IgD-negative memory B cell (primary cell): ENCODE data around the gene TBCE. TPM values are rescaled to one million over a fixed set of nuclear protein-coding genes. Genes with fewer than 3 reads are reported as not detected.
A peak's percentile ranks its signal among the peaks of the same experiment; 100 is the strongest.
"Not testable (repeated sequence)": the region's sequence is repeated elsewhere in the genome, so short reads cannot be mapped to it uniquely, and the experiment has no call there.

ENCODE experiments used
- H3K27ac Mint-ChIP-seq, 3 donors: one replicate each; pipeline ENCODE4 v1.8.0; 2020 to 2022; ENCODE audit warnings: mild to moderate bottlenecking in 3 of 3, mixed read lengths in 3 of 3, moderate library complexity in 1 of 3
- H3K27me3 Mint-ChIP-seq: one replicate; pipeline ENCODE4 v1.8.0; 2021; ENCODE audit warnings: mixed read lengths
- H3K36me3 Mint-ChIP-seq: one replicate; pipeline ENCODE4 v1.8.0; 2020; ENCODE audit warnings: mild to moderate bottlenecking, mixed read lengths
- H3K4me1 Mint-ChIP-seq, 3 donors: one replicate each; pipeline ENCODE4 v1.8.0; 2020 to 2022; ENCODE audit warnings: mixed read lengths in 3 of 3, mild to moderate bottlenecking in 1 of 3
- H3K4me3 Mint-ChIP-seq, 4 donors: one replicate each; pipeline ENCODE4 v1.8.0; 2020 to 2022; ENCODE audit warnings: mild to moderate bottlenecking in 4 of 4, mixed read lengths in 4 of 4, moderate library complexity in 3 of 4
- H3K9me3 Mint-ChIP-seq, 3 donors: one replicate each; pipeline ENCODE4 v1.8.0; 2020 to 2021; ENCODE audit warnings: mixed read lengths in 3 of 3, mild to moderate bottlenecking in 1 of 3
- polyA plus RNA-seq: library from polyadenylated mRNA; unstranded; fragments of 300-500 nt; fragmentation: Illumina TruSeq; gene quantifications from one replicate; pipeline ENCODE4 v1.2.3, GENCODE V29; 2021

Gene TBCE
- polyA plus RNA-seq, 1 donor from 2014 or later: 14.7 TPM

- H3K4me3 Mint-ChIP-seq: peak overlapping the region in 1 of 4 donors; percentile 49
- no peak overlapping the region for H3K27ac Mint-ChIP-seq
- H3K4me1 Mint-ChIP-seq: peaks cover 0 to 1% (median 0%) of the 10 kb centered on the region in 3 donors
- H3K36me3 Mint-ChIP-seq: peaks cover 4% of the 10 kb centered on the region
- H3K27me3 Mint-ChIP-seq: no peaks in the 10 kb centered on the region
- no peaks in the 10 kb centered on the region for H3K9me3 Mint-ChIP-seq
These were observed 66.8 kb downstream of the TBCE start for GRCh38 chr1:235434001-235434400.

GRCh38 chr1:235441159-235441685 is 74.0 kb downstream of the TBCE start:
- H3K9me3 Mint-ChIP-seq: no peaks in the 10 kb centered on the region
- H3K4me3 Mint-ChIP-seq: no peak overlapping the region
- no peaks in the 10 kb centered on the region for H3K4me1 Mint-ChIP-seq
- peak overlapping the region in 1 of 3 donors; percentile 55 for H3K27ac Mint-ChIP-seq
- H3K36me3 Mint-ChIP-seq: peaks cover 6% of the 10 kb centered on the region
- no peaks in the 10 kb centered on the region for H3K27me3 Mint-ChIP-seq

- H3K4me3 Mint-ChIP-seq: no peak overlapping the region
These were observed 75.7 kb downstream of the TBCE start for GRCh38 chr1:235442788-235443429.

GRCh38 chr1:235448616-235449015 is 81.4 kb downstream of the TBCE start:
- no peaks in the 10 kb centered on the region for H3K4me1 Mint-ChIP-seq
- H3K4me3 Mint-ChIP-seq: no peak overlapping the region
- H3K9me3 Mint-ChIP-seq: no peaks in the 10 kb centered on the region
- no peak overlapping the region for H3K27ac Mint-ChIP-seq
- H3K36me3 Mint-ChIP-seq: peaks cover 4% of the 10 kb centered on the region
- H3K27me3 Mint-ChIP-seq: no peaks in the 10 kb centered on the region

More at GRCh38 chr1:235442788-235443429, 75.7 kb downstream of the TBCE start:
- Mint-ChIP-seq H3K27me3 (no peaks in the 10 kb centered on the region), H3K4me1 (no peaks in the 10 kb centered on the region), H3K36me3 (peaks cover 6% of the 10 kb centered on the region), H3K9me3 (no peaks in the 10 kb centered on the region), H3K27ac (peak overlapping the region in 1 of 3 donors; percentile 47)

- Mint-ChIP-seq H3K4me1 (no peaks in the 10 kb centered on the region), H3K36me3 (peaks cover 4% of the 10 kb centered on the region), H3K4me3 (no peak overlapping the region), H3K27me3 (no peaks in the 10 kb centered on the region), H3K27ac (no peak overlapping the region), H3K9me3 (no peaks in the 10 kb centered on the region)
These were observed 83.2 kb downstream of the TBCE start for GRCh38 chr1:235450433-235450832.

GRCh38 chr1:235450886-235451483 is 83.8 kb downstream of the TBCE start:
- Mint-ChIP-seq H3K4me3 (no peak overlapping the region), H3K4me1 (no peaks in the 10 kb centered on the region), H3K27ac (peak overlapping the region in 1 of 3 donors; percentile 88), H3K27me3 (no peaks in the 10 kb centered on the region), H3K36me3 (peaks cover 1% of the 10 kb centered on the region), H3K9me3 (no peaks in the 10 kb centered on the region)

GRCh38 chr1:235454021-235454420 is 86.8 kb downstream of the TBCE start:
- H3K27ac Mint-ChIP-seq: no peak overlapping the region
- no peaks in the 10 kb centered on the region for H3K4me1 Mint-ChIP-seq

GRCh38 chr1:235455097-235455496 is 87.9 kb downstream of the TBCE start:
- no peak overlapping the region for H3K4me3 Mint-ChIP-seq
- H3K36me3 Mint-ChIP-seq: no peaks in the 10 kb centered on the region
- H3K27me3 Mint-ChIP-seq: no peaks in the 10 kb centered on the region
- H3K27ac Mint-ChIP-seq: no peak overlapping the region
- no peaks in the 10 kb centered on the region for H3K4me1 Mint-ChIP-seq
- no peaks in the 10 kb centered on the region for H3K9me3 Mint-ChIP-seq

More at GRCh38 chr1:235454021-235454420, 86.8 kb downstream of the TBCE start:
- Mint-ChIP-seq H3K9me3 (no peaks in the 10 kb centered on the region), H3K4me3 (no peak overlapping the region), H3K27me3 (no peaks in the 10 kb centered on the region), H3K36me3 (peaks cover 1% of the 10 kb centered on the region)

GRCh38 chr1:235455823-235456222 is 88.6 kb downstream of the TBCE start:
- Mint-ChIP-seq H3K4me3 (no peak overlapping the region), H3K27ac (no peak overlapping the region), H3K36me3 (no peaks in the 10 kb centered on the region), H3K4me1 (no peaks in the 10 kb centered on the region), H3K27me3 (no peaks in the 10 kb centered on the region), H3K9me3 (no peaks in the 10 kb centered on the region)

- peak overlapping the region in 1 of 3 donors; percentile 9 for H3K27ac Mint-ChIP-seq
- H3K9me3 Mint-ChIP-seq, H3K4me3 Mint-ChIP-seq, H3K27me3 Mint-ChIP-seq, H3K4me1 Mint-ChIP-seq, H3K36me3 Mint-ChIP-seq: not testable (repeated sequence)
These were observed 90.6 kb downstream of the TBCE start for GRCh38 chr1:235457856-235458255.

- H3K9me3 Mint-ChIP-seq: no peaks in the 10 kb centered on the region
- H3K27me3 Mint-ChIP-seq: no peaks in the 10 kb centered on the region
- H3K36me3 Mint-ChIP-seq: peaks cover 2% of the 10 kb centered on the region
- H3K4me3 Mint-ChIP-seq: no peak overlapping the region
- peaks cover 3 to 6% (median 5%) of the 10 kb centered on the region in 3 donors for H3K4me1 Mint-ChIP-seq
- H3K27ac Mint-ChIP-seq: no peak overlapping the region
These were observed 93.5 kb downstream of the TBCE start for GRCh38 chr1:235460770-235461169.

- peak overlapping the region in 1 of 3 donors; percentile 11 for H3K27ac Mint-ChIP-seq
- peaks cover 7% of the 10 kb centered on the region for H3K36me3 Mint-ChIP-seq
- H3K4me1 Mint-ChIP-seq: peaks cover 3 to 6% (median 5%) of the 10 kb centered on the region in 3 donors
- no peaks in the 10 kb centered on the region for H3K9me3 Mint-ChIP-seq
- no peak overlapping the region for H3K4me3 Mint-ChIP-seq
- H3K27me3 Mint-ChIP-seq: no peaks in the 10 kb centered on the region
These were observed 94.7 kb downstream of the TBCE start for GRCh38 chr1:235461954-235462353.

GRCh38 chr1:235462832-235463231 is 95.6 kb downstream of the TBCE start:
- not testable (repeated sequence) for H3K27ac Mint-ChIP-seq, H3K4me3 Mint-ChIP-seq, H3K4me1 Mint-ChIP-seq, H3K9me3 Mint-ChIP-seq, H3K36me3 Mint-ChIP-seq, H3K27me3 Mint-ChIP-seq

GRCh38 chr1:235465066-235465465 is 97.8 kb downstream of the TBCE start:
- Mint-ChIP-seq H3K27ac (no peak overlapping the region), H3K9me3 (no peaks in the 10 kb centered on the region), H3K4me3 (no peak overlapping the region)

GRCh38 chr1:235468004-235468403 is 100.8 kb downstream of the TBCE start:
- peaks cover 11% of the 10 kb centered on the region for H3K36me3 Mint-ChIP-seq
- no peak overlapping the region for H3K4me3 Mint-ChIP-seq
- no peaks in the 10 kb centered on the region for H3K4me1 Mint-ChIP-seq
- H3K9me3 Mint-ChIP-seq: no peaks in the 10 kb centered on the region
- no peaks in the 10 kb centered on the region for H3K27me3 Mint-ChIP-seq
- no peak overlapping the region for H3K27ac Mint-ChIP-seq

More at GRCh38 chr1:235465066-235465465, 97.8 kb downstream of the TBCE start:
- H3K36me3 Mint-ChIP-seq: peaks cover 8% of the 10 kb centered on the region
- H3K4me1 Mint-ChIP-seq: peaks cover 3 to 6% (median 5%) of the 10 kb centered on the region in 3 donors
- H3K27me3 Mint-ChIP-seq: no peaks in the 10 kb centered on the region

- Mint-ChIP-seq H3K4me3 (no peak overlapping the region), H3K27ac (no peak overlapping the region), H3K4me1 (no peaks in the 10 kb centered on the region), H3K27me3 (no peaks in the 10 kb centered on the region), H3K36me3 (peaks cover 11% of the 10 kb centered on the region), H3K9me3 (no peaks in the 10 kb centered on the region)
These were observed 101.7 kb downstream of the TBCE start for GRCh38 chr1:235468970-235469369.
